MG63 (cell line): ENCODE results near the gene SLC25A33. TPM values are rescaled to one million over a fixed set of nuclear protein-coding genes. Genes with fewer than 3 reads are reported as not detected.
"Not testable (repeated sequence)": the region's sequence is repeated elsewhere in the genome, so short reads cannot be mapped to it uniquely, and the experiment has no call there.

ENCODE experiments used
- DNase-seq: peaks from one replicate; pipeline ENCODE4 v3.0.0-alpha.2; 2020
- H3K27me3 ChIP-seq: fragments of 250-450 bp; sonication (Bioruptor Pico); 2 replicates; pipeline ENCODE4 v1.5.1; 2020; ENCODE audit warnings: mild to moderate bottlenecking, moderate library complexity
- H3K36me3 ChIP-seq: fragments of 250-450 bp; sonication (Bioruptor Pico); 2 replicates; pipeline ENCODE4 v1.5.1; 2020; ENCODE audit warnings: mild to moderate bottlenecking, moderate library complexity
- H3K4me3 ChIP-seq: fragments of 250-450 bp; sonication (Bioruptor Pico); 2 replicates; pipeline ENCODE4 v1.5.1; 2020; ENCODE audit warnings: mild to moderate bottlenecking, moderate library complexity
- H3K9me3 ChIP-seq: fragments of 250-450 bp; sonication (Bioruptor Pico); 2 replicates; pipeline ENCODE4 v1.5.1; 2020; ENCODE audit warnings: mild to moderate bottlenecking, moderate library complexity
- total RNA-seq: library from RNA; depleted of rRNA; stranded (reverse); fragments of >200 nt; shearing (Covaris generic); gene quantifications from 2 replicates; pipeline ENCODE4 v1.2.3, GENCODE V29; 2014; ENCODE audit warnings: low replicate concordance; rRNA removed

Gene SLC25A33
- 16.6 and 23.9 TPM in 2 replicates for total RNA-seq

GRCh38 chr1:9539165-9539828 is at the start of gene SLC25A33:
SLC25A33 (plus strand) TSS chr1:9539465; CDS start chr1:9539692, 227 bp downstream.
- Histone ChIP-seq H3K27me3 (no peaks in the 10 kb centered on the region), H3K4me3 (peak within 1 kb of the TSS; percentile 78), H3K9me3 (no peaks in the 10 kb centered on the region), H3K36me3 (no peaks in the 10 kb centered on the region; the same call in 1 of the 2 replicates)
- peak; percentile 94 for DNase-seq

- DNase-seq: peak; percentile 78
- Histone ChIP-seq H3K4me3 (no peak overlapping the region), H3K27me3 (no peaks in the 10 kb centered on the region), H3K36me3 (no peaks in the 10 kb centered on the region), H3K9me3 (no peaks in the 10 kb centered on the region)
These were observed 48.5 kb upstream of the SLC25A33 start for GRCh38 chr1:9490605-9491339.

- H3K36me3 ChIP-seq: no peaks in the 10 kb centered on the region
- DNase-seq: no peak
- H3K27me3 ChIP-seq: no peaks in the 10 kb centered on the region
- no peak overlapping the region for H3K4me3 ChIP-seq
- H3K9me3 ChIP-seq: no peaks in the 10 kb centered on the region
These were observed 45.9 kb upstream of the SLC25A33 start for GRCh38 chr1:9493326-9493725.

GRCh38 chr1:9494936-9495758 is 44.1 kb upstream of the SLC25A33 start:
- H3K9me3 ChIP-seq: no peaks in the 10 kb centered on the region
- no peaks in the 10 kb centered on the region for H3K36me3 ChIP-seq
- peak; percentile 51 for DNase-seq
- no peaks in the 10 kb centered on the region for H3K27me3 ChIP-seq
- no peak overlapping the region for H3K4me3 ChIP-seq

GRCh38 chr1:9495854-9496374 is 43.4 kb upstream of the SLC25A33 start:
- Histone ChIP-seq H3K4me3 (no peak overlapping the region), H3K9me3 (no peaks in the 10 kb centered on the region), H3K27me3 (no peaks in the 10 kb centered on the region), H3K36me3 (no peaks in the 10 kb centered on the region)
- DNase-seq: no peak

- Histone ChIP-seq H3K27me3 (no peaks in the 10 kb centered on the region), H3K4me3 (no peak overlapping the region)
These were observed 38.2 kb upstream of the SLC25A33 start for GRCh38 chr1:9500756-9501754.

GRCh38 chr1:9503001-9503675 is 36.1 kb upstream of the SLC25A33 start:
- no peaks in the 10 kb centered on the region for H3K36me3 ChIP-seq
- H3K9me3 ChIP-seq: no peaks in the 10 kb centered on the region
- H3K27me3 ChIP-seq: no peaks in the 10 kb centered on the region
- DNase-seq: no peak
- no peak overlapping the region for H3K4me3 ChIP-seq

More at GRCh38 chr1:9500756-9501754, 38.2 kb upstream of the SLC25A33 start:
- Histone ChIP-seq H3K36me3 (no peaks in the 10 kb centered on the region), H3K9me3 (no peaks in the 10 kb centered on the region)
- DNase-seq: no peak

GRCh38 chr1:9505143-9505542 is 34.1 kb upstream of the SLC25A33 start:
- Histone ChIP-seq H3K4me3 (no peak overlapping the region), H3K27me3 (no peaks in the 10 kb centered on the region), H3K9me3 (no peaks in the 10 kb centered on the region), H3K36me3 (no peaks in the 10 kb centered on the region)
- no peak for DNase-seq

- no peak overlapping the region for H3K4me3 ChIP-seq
- H3K27me3 ChIP-seq: no peaks in the 10 kb centered on the region
- no peak for DNase-seq
- H3K9me3 ChIP-seq: no peaks in the 10 kb centered on the region
- H3K36me3 ChIP-seq: no peaks in the 10 kb centered on the region
These were observed 32.4 kb upstream of the SLC25A33 start for GRCh38 chr1:9506901-9507300.

GRCh38 chr1:9510130-9510529 is 29.1 kb upstream of the SLC25A33 start:
- Histone ChIP-seq H3K9me3 (no peaks in the 10 kb centered on the region), H3K4me3 (no peak overlapping the region), H3K27me3 (no peaks in the 10 kb centered on the region), H3K36me3 (no peaks in the 10 kb centered on the region)
- no peak for DNase-seq

GRCh38 chr1:9515550-9515949 is 23.7 kb upstream of the SLC25A33 start:
- H3K4me3 ChIP-seq, H3K9me3 ChIP-seq, H3K36me3 ChIP-seq, H3K27me3 ChIP-seq, DNase-seq: not testable (repeated sequence)

- Histone ChIP-seq H3K36me3 (no peaks in the 10 kb centered on the region), H3K27me3 (no peaks in the 10 kb centered on the region), H3K9me3 (no peaks in the 10 kb centered on the region), H3K4me3 (no peak overlapping the region)
- DNase-seq: no peak
These were observed 20.7 kb upstream of the SLC25A33 start for GRCh38 chr1:9518454-9518998.

GRCh38 chr1:9520411-9520810 is 18.9 kb upstream of the SLC25A33 start:
- no peak for DNase-seq
- Histone ChIP-seq H3K36me3 (no peaks in the 10 kb centered on the region), H3K27me3 (no peaks in the 10 kb centered on the region), H3K9me3 (no peaks in the 10 kb centered on the region), H3K4me3 (no peak overlapping the region)

- H3K4me3 ChIP-seq: no peak overlapping the region
- no peaks in the 10 kb centered on the region for H3K36me3 ChIP-seq
- H3K9me3 ChIP-seq: no peaks in the 10 kb centered on the region
- no peak for DNase-seq
- H3K27me3 ChIP-seq: no peaks in the 10 kb centered on the region
These were observed 10.1 kb upstream of the SLC25A33 start for GRCh38 chr1:9529190-9529589.

- Histone ChIP-seq H3K36me3 (no peaks in the 10 kb centered on the region), H3K4me3 (no peak overlapping the region), H3K27me3 (no peaks in the 10 kb centered on the region), H3K9me3 (no peaks in the 10 kb centered on the region)
- no peak for DNase-seq
These were observed 8.9 kb upstream of the SLC25A33 start for GRCh38 chr1:9530320-9530719.
